ES-I3 (cell line): ENCODE data around the gene ATPAF2.

Experiments
- H3K36me3 ChIP-seq: 2 replicates; pipeline ENCODE4 v1.6.1; 2013; ENCODE audit warnings: mild to moderate bottlenecking, low read length, control low read depth, moderate library complexity; ENCODE audit not compliant: insufficient read depth
- H3K4me1 ChIP-seq: 2 replicates; pipeline ENCODE4 v1.6.1; 2013; ENCODE audit warnings: mild to moderate bottlenecking, control low read depth, low read length; ENCODE audit not compliant: insufficient read depth
- H3K9ac ChIP-seq: 2 replicates; pipeline ENCODE4 v1.6.1; 2013; ENCODE audit warnings: low read depth, mild to moderate bottlenecking, low read length, moderate library complexity
- H3K9me3 ChIP-seq: 2 replicates; pipeline ENCODE4 v1.6.1; 2013; ENCODE audit warnings: mild to moderate bottlenecking, low read length, moderate library complexity; ENCODE audit not compliant: control insufficient read depth, insufficient read depth

Gene ATPAF2

DNA sequence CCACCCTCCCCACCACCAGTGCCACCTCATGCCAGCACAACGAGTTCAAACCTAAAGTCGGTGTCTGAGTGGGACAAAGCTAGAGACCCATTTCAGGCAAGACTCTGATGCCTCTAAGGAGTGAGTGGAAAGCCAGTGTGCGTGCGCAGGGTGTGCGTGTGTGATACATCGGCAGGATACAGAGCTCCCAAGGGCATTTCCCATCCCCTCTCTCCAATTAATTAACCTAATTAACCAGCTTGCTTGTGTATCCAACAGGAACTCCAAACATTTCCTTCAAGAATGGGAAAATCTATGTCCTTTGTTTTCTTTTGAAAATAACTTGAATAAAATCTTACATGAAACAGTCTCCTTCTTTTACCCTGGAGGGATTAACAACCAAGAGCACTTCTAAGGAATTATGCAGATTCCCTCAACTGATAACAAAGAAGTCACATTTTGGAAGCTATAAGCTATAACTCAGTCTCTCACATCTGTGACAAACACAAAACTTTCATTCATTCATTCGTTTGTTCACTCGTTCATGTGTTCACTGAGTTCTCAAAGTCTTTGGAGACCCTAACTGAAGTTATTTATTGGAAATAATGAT, 9.9 kb downstream of the ATPAF2 start:
- no peaks in the 10 kb centered on the region for H3K4me1 ChIP-seq
- no peaks in the 10 kb centered on the region for H3K9me3 ChIP-seq
- H3K9ac ChIP-seq, result no peak overlapping the region
- no peaks in the 10 kb centered on the region; the same call in 1 of the 2 replicates for H3K36me3 ChIP-seq

DNA sequence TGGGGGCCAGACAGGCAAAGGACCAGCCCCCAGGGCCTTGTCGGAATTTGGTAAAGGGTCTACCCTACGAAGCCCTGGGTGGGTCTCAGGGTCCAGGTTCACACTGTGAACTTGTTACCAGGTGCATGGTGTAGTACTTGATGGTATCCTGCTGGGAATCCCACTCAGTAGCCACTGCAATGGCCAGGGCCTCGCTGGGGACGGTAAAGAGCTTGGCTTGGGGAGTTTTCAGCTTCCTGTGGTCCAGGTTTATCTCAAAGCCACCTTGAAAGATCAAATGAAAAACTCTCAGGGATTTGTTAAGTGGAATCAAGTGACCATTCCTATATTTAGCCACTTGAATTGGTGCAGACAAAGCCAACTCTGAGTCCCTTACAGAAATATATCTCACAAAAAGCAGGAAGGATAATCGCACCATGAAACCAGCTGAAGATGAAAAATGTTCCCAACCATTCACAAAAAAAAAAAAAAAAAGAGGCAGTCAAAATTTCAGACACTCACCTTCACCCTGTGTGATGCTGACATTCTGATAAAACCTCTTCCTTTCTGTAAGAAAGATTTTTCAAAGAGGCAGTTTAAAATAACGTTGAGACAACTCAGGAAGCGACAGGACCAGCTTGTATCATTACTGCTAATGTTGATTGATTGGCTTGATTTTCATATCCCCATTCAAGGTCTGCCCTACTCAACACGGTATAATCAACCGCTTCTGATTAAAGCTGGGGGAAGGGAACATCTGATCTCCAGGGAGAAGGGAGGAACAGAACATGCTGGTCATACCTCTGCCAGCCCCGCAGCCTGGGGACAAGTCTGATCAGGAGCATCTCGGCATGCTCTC, 10.6 kb downstream of the ATPAF2 start:
- Histone ChIP-seq H3K9me3 (no peaks in the 10 kb centered on the region), H3K36me3 (no peaks in the 10 kb centered on the region; the same call in 1 of the 2 replicates), H3K4me1 (no peaks in the 10 kb centered on the region), H3K9ac (no peak overlapping the region)

DNA sequence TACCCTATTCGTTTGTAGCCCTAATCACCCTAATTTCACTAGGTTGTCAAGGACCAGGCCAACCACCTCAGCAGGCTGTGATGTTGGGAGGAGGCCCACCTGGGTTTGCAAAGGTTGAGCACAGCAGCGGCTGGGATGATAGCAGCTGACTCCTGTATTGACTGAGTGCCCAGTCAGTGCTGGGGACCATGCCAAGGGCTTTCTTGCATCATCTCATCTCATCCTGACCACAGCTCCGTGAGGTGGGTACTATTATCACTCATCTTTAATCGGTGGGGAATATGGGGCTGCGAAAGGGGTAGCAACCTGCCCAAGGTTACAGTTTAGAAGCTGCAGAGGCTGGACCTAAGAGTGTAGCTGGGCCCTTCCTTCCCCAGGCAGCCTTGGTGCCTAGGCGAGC, 11.7 kb downstream of the ATPAF2 start:
- no peaks in the 10 kb centered on the region for H3K9me3 ChIP-seq
- no peaks in the 10 kb centered on the region; the same call in 1 of the 2 replicates for H3K36me3 ChIP-seq
- no peaks in the 10 kb centered on the region for H3K4me1 ChIP-seq

DNA sequence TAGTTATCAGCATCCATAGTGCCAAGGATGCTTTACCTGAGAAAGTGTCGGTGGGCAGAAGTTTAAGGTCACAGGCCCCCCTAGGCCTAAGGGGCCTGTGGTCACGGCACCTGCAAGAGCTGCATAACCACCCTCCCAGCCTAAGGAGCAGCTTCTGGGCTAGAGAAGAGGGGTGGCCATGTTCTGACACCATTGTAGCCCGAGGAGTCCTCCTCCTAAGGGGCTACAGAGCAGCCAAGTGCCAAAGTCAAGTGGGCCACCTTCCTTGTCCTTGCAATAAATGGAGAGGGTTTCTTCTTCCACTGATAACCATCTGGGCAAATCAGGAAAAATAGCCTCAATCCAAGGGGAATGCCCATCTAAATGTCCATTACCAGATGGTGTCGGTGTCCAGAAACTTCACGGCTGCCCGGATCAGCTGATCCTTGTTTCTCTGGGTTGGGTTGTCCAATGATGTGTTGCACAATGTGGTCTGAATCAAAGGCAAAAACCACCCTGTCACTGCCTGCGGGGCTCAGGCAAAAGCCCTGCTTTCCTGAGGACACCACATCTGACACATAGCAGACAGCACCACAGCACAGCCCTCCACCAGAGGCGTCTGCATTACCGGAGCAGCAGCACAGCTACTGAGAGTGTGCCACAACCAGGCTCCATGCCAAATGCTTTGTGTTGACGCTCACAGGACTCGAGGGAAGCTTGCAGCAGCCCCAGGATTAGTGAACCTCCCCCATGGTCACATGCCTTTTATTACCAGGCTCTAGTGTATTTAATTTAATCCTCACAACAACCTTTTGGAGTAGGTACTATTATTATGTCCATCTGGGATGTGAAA, 12.8 kb downstream of the ATPAF2 start:
- Histone ChIP-seq H3K9me3 (no peaks in the 10 kb centered on the region), H3K4me1 (no peaks in the 10 kb centered on the region), H3K9ac (no peak overlapping the region), H3K36me3 (no peaks in the 10 kb centered on the region; the same call in 1 of the 2 replicates)

More for the DNA sequence above, 11.7 kb downstream of the ATPAF2 start:
- H3K9ac ChIP-seq, result no peak overlapping the region

DNA sequence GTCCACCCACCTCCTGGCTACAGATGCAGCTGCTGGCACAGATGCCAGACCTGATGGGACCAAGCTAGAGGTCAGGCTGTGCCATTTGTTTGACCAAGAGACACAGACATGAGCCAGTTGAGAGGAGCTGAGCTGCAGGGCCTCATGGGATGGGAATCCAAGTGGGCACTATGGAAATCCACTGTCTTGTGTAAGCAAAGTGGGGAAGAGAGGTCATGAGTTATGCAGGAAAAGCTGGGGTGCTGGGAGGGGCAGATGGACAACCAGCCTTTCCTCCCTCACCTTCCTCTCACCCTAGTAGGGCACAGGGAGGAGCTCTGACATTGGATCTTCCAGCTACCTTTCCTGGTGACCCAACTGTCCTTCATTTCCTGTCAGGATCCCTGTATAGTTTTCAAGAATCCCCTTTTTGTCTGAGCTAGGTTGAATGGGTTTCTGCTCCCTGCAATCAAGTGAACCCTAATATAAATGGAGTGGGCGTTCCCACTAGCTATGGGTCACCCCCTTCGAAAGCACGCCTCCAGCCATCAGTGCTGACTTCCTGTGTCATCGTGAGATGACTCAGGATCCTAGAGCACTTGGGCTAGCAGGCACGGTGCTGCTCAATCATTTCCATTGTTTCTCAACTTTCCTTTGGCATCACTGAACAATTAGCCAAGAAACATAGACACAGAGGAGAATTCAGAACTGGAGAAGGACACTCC, 13.6 kb downstream of the ATPAF2 start:
- Histone ChIP-seq H3K9ac (no peak overlapping the region), H3K4me1 (no peaks in the 10 kb centered on the region), H3K9me3 (no peaks in the 10 kb centered on the region), H3K36me3 (no peaks in the 10 kb centered on the region; the same call in 1 of the 2 replicates)

DNA sequence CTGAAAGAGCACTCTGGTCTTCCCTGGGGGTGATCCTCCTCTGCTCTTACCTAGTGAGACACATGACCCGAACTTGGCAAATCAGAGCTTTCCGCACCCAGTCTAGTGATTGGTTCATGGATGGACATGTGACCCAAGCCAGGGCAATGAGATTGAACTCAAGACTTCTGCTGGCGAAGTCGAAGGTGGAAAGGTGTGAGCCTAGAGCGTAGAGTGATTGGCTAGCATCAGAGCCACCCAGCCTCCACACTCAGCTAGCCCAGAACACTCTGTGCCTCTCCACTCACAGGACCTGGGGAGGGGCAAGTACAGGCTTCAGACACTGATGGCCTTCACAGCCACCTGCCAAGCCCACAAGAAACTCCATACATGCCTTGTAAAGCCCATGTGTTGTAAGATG, 17.6 kb downstream of the ATPAF2 start:
- Histone ChIP-seq H3K4me1 (no peaks in the 10 kb centered on the region), H3K9ac (no peak overlapping the region), H3K36me3 (no peaks in the 10 kb centered on the region), H3K9me3 (no peaks in the 10 kb centered on the region)

DNA sequence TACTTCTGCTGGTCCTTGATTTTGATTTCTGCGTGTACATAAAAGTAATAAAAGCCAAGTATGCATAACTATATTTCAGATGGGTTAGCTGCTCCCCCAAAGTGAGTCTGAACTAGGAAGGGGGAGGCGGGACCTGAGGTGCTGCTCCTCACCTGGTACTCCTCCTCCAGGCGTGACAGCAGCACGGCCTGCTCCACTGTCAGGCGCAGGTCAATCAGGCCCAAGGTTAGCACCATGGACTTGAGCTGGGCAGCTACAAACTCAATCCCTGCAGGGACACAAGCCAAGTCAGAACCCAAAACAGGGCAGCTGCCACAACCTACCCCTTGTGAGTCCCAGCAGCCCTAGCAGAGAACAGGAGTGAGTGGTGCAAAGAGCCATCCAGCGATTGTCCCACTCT, 18.0 kb downstream of the ATPAF2 start:
- H3K36me3 ChIP-seq, result no peaks in the 10 kb centered on the region

DNA sequence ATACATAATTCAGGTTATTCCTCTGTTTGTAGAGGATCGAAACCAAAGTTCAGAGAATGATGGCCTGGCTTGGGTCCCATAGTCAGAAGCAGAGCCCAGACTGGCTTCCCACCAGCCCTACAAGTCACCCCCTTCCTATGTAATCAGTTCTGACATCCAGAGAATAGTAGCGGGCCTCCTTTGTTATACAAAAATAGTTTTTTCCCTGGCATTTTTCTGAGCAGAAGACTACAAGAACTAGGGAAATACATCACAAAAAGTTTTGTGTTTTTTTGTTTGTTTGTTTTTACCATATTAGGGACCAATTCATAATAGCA, 19.2 kb downstream of the ATPAF2 start:
- H3K4me1 ChIP-seq, result no peaks in the 10 kb centered on the region
- H3K9ac ChIP-seq, result no peak overlapping the region
- H3K9me3 ChIP-seq, result no peaks in the 10 kb centered on the region
- H3K36me3 ChIP-seq, result no peaks in the 10 kb centered on the region; the same call in 1 of the 2 replicates

More for the DNA sequence above, 18.0 kb downstream of the ATPAF2 start:
- no peaks in the 10 kb centered on the region for H3K9me3 ChIP-seq
- H3K9ac ChIP-seq, result no peak overlapping the region
- H3K4me1 ChIP-seq, result no peaks in the 10 kb centered on the region

DNA sequence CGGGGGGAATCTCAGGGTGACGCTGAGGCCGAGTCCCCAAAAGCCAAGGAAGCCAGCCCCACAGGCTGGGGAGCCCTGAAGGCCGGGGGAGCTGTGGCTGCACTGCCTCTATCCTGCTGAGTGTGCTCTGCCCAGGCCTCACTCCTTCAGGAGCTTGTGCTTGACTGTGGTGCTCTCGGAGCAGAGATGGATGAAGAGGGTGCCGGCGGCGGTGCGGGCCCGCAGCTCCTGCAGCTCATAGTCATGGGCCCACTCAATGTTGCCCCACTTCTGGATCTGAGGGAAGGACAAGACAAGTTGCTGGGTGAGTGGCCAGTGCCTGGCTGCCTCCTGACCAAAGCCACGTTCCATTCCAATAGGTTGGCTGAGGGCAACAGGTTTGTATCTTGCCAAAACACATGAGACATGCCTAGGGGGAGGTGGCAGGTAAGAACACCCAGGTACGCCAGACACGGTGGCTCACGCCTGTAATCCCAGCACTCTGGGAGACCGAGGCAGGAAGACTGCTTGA, 20.5 kb downstream of the ATPAF2 start:
- no peaks in the 10 kb centered on the region for H3K9me3 ChIP-seq
- H3K9ac ChIP-seq, result no peak overlapping the region
- H3K4me1 ChIP-seq, result no peaks in the 10 kb centered on the region
- H3K36me3 ChIP-seq, result no peaks in the 10 kb centered on the region; the same call in 1 of the 2 replicates

DNA sequence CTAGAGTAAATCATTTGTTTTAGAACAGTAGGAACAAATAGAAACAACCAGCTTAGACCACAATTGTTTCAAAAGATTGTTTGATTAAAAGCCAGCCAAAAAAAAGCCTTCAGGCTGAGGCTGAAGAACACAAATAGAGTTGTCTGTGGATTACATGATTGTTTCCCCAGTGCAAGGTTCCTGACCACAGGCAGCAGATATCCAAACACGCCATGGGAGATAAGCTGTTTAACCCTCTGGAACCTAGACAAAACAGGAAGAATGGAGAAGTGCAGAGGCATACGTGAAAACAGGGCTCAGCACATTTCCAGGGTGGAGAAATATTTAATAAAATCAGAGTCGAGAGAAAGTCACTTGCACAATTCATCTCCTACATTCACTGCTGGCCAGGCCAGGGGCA, 21.0 kb downstream of the ATPAF2 start:
- Histone ChIP-seq H3K4me1 (no peaks in the 10 kb centered on the region), H3K36me3 (no peaks in the 10 kb centered on the region; the same call in 1 of the 2 replicates), H3K9me3 (no peaks in the 10 kb centered on the region), H3K9ac (no peak overlapping the region)

DNA sequence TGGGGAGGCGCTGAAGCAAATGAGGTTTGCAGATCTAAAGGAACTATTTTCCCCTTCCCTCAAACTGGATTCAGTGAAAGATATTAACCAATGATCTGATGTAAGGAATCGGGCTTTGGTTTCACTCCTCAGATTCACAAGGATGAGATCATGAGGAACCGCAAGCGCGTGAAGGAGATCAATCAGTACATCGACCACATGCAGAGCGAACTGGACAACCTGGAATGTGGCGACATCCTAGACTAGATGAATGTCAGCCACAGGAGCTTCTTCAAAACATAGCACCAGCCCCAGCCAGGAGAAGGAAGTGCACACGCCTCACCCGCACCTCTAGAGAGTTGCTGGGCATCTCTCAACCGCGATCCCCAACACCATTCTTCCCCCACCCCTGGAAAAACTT, 22.5 kb downstream of the ATPAF2 start:
- Histone ChIP-seq H3K36me3 (no peaks in the 10 kb centered on the region; the same call in 1 of the 2 replicates), H3K4me1 (no peaks in the 10 kb centered on the region), H3K9me3 (no peaks in the 10 kb centered on the region), H3K9ac (no peak overlapping the region)

DNA sequence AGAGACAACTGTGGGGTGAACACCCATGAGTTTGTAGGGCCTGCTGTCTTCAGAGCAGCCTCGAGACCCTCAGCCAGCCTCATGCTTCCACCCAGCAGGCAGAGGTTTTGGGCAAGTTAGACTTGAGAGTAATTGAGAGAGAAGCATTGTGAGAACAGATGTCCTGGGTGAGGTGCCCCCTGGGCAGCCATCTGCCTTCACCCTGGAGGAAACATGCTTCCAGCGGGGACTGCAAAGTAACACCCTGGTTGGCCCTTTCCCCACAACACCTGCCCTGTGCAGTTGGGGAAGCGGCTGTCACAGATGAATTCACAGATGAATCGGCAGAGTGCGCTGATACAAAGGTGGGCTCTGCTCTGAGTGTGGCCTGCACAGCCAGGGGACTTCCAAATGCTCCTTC, 23.4 kb downstream of the ATPAF2 start:
- H3K9ac ChIP-seq, result no peak overlapping the region
- H3K4me1 ChIP-seq, result no peaks in the 10 kb centered on the region
- no peaks in the 10 kb centered on the region; the same call in 1 of the 2 replicates for H3K36me3 ChIP-seq
- H3K9me3 ChIP-seq, result no peaks in the 10 kb centered on the region

DNA sequence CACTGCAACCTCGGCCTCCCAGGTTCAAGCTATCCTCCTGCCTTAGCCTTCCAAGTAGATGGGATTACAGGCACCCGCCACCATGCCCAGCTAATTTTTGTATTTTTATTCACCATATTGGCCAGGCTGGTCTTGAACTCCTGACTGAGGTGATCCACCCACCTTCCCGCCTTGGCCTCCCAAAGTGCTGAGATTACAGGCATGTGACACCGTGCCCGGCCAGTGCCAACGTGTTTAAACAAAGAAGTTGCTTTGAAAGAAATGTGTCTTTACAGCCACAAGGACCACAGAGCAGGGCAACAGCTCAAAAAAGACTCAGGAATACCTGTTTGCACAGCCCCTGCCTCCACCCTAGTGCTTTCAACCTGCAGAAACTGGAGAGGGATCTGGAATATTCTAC, 25.0 kb downstream of the ATPAF2 start:
- Histone ChIP-seq H3K9ac (no peak overlapping the region), H3K36me3 (no peaks in the 10 kb centered on the region; the same call in 1 of the 2 replicates), H3K4me1 (no peaks in the 10 kb centered on the region), H3K9me3 (no peaks in the 10 kb centered on the region)

DNA sequence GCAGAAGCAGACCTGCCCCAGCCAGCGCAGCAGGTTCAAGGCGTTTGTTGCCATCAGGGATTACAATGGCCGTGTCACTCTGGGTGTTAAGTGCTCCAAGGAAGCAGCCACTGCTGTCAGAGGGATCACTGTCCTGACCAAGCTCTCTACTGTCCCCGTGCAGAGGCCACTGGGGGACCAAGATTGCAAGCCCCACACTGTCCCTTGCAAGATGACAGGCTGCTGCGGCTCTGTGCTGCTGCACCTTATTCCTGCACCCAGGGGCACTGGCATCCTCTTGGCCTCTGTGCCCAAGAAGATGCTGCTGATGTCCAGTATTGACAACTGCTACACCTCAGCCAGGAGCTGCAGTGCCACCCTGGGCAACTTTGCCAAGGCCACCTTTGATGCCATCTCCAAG, 27.7 kb downstream of the ATPAF2 start:
- H3K36me3 ChIP-seq, result no peaks in the 10 kb centered on the region; the same call in 1 of the 2 replicates
- no peaks in the 10 kb centered on the region for H3K4me1 ChIP-seq
- H3K9ac ChIP-seq, result no peak overlapping the region
- no peaks in the 10 kb centered on the region for H3K9me3 ChIP-seq
